ENCODE results near the gene SART3. TPM values are rescaled to one million over a fixed set of nuclear protein-coding genes. Genes with fewer than 3 reads are reported as not detected.
"Not testable (repeated sequence)": the region's sequence is repeated elsewhere in the genome, so short reads cannot be mapped to it uniquely, and the experiment has no call there.

SART3 gene
- total RNA-seq, 1 donor from 2014 or later: 63.6 TPM

DNA sequence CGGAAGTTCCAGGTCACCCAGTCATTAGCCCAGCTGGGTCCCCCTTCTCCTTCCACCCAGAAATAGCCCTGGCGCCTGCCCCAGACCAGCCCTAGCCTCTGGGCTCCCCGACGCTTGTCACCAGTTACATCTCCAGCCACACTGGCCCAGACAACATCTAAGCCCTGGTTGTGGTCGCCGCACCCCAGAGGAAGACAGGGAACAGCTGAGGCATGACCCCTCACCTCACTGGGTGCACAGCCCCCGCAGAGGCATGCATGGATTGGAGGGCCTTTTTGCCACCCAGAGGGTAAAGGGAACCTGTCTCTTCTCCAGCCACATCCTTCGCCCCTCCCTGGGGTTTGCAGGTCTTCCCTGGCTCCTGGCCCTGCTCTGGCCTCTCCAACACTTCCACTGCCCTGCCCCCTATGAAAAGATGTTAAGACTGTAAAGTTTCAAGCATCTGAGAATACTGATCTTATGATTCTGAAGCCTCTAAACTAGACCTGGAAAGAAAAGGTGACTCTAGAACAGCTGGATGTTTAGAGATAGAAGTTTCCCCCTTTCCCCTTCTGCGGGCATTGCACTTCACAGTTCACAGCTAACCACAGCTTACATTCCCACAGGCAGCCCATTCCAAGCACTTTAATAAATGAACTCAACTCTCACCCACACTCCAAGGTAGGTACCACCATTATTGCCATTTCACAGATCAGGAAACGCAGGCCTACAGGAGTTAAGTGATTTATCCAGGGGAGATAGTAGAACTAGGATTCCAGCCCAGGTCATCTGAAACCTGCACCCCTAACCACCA lies 22.2 kb upstream of the SART3 start:
- no peak for FAIRE-seq
- DNase-seq (ENCODE audit: low spot score in 2 of 2): no peak

DNA sequence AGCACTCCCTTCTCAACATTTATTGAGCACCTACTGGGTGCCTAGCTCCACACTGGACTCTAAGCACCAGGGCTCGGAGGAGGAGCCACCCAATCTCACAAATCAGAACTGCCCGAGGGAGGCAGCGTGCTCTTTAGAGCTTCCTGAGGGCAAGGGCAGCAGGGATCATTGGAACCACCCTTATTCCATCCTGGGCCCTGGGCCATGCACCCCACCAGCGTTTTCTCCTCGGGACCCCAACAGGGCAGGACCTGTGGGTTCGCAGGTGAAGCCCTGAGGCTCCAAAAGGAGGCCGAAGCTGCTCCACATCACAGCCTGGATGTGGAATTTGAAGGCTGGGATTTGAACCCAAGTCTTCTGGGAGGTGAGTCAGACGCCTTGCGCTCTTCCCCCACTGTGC lies 21.5 kb upstream of the SART3 start:
- no peak for FAIRE-seq
- DNase-seq (ENCODE audit: low spot score in 2 of 2): no peak

DNA sequence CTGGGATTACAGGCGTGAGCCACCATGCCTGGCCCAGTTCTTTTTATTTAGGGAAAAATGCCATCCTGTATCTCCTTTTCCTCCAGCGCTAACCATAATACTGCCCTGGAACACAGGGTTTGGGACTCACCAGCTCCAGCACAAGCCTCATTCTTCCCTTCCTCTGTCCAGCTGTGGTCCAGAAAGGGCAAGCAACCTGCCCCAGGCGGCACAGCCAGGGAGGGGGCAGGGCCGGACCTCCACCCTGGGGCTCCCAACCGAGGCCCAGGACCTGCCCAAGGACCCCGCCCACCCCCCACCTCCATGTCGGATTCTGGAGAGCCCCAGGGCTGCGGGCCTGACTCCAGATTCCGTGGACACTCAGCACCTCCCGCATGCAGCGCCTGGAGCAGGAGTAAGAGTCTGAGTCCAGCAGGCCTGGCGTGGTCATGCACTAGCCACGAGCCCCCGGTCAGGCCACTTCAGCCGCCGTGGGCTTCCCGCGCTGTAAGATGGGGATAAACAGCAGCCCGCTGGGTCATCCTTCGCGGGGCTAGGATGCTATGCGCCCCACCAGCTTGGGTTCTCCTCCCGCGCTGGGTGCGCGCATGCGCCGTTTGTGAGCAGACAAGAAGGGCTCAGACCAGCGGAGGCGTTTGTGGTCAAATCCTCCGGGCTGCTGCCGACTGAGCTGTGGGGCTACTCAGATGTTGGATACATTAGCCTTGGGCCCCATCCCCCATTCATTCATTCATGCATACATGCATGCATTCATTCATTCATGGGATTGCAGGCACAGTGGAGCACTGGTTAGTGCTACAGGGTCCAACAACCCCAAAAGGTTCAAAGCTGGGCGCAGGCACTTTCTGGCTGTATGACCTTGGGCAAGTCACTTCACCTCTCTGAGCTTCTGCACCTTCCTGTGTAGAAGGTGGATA lies 20.6 kb upstream of the SART3 start:
- FAIRE-seq (no peak), DNase-seq (ENCODE audit: low spot score in 2 of 2) (no peak)

DNA sequence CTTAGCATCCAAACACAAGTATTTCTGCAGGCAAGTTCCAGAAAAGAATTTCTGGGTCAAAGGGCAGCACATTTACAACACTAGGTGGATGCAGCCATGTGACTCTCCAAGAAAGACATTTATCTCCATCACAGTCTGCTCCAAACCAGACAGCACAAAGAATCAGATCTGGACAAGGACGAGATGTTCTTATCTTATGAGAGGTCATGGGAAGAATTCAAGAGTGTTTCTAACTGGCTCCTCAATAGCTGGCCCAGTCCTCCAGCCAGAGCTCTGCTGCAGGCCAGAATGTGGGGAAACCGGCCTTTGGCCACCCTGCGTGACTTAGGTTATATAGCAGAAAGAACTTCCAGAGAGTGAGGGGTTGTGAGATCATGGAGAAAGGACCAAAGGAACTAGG lies 19.6 kb upstream of the SART3 start:
- no peak for FAIRE-seq

DNA sequence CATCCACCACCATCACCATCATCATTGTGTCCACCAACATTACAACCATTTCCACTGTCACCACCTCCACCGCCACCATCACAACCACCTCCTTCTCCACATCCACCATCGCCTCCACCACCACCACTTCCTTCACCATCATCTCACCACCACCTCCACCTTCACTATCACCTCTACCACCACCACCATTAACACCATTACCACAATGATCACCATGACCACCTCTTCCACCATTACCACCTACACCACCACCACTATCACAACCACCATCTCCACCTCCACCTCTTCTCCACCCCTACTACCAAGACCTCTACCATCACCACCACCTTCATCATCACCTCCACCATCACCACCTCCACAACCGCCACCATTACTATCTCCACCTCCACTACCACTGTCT lies 17.8 kb upstream of the SART3 start:
- DNase-seq (ENCODE audit: low spot score in 2 of 2): no peak
- no peak for FAIRE-seq

More for the DNA sequence above, 19.6 kb upstream of the SART3 start:
- DNase-seq (ENCODE audit: low spot score in 2 of 2): no peak

DNA sequence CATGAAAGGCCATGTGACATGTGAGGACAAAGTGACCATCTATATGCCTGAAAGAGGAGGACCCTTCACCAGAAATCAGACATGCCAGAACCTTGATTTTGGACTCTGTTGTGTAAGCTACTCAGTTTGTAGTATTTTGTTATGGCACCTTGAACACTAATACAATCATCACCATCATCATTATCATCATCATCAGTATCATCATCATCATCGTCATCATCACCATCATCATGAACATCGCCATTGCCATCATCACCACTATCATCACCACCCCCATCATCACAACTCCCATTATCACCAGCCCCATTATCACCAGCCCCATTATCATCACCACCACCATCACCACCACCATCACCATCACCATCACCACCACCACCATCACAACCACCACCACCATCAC lies 17.3 kb upstream of the SART3 start:
- FAIRE-seq: no peak
- DNase-seq (ENCODE audit: low spot score in 2 of 2): no peak

DNA sequence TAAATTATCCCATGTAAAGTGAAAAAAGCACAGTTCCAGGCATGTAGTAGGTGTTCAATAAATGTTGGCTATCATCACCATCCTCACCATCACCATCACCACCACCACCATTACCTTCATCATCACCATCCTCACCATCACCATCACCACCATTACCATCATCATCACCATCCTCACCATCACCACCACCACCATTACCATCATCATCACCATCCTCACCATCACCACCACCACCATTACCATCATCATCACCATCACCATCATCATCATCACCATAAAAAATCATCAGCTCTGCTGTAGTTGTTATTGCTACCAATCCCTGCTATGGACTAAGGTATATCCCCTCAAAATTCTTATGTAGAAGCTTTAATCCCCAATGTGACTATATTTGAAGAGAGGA lies 16.5 kb upstream of the SART3 start:
- FAIRE-seq: no peak
- no peak for DNase-seq (ENCODE audit: low spot score in 2 of 2)

DNA sequence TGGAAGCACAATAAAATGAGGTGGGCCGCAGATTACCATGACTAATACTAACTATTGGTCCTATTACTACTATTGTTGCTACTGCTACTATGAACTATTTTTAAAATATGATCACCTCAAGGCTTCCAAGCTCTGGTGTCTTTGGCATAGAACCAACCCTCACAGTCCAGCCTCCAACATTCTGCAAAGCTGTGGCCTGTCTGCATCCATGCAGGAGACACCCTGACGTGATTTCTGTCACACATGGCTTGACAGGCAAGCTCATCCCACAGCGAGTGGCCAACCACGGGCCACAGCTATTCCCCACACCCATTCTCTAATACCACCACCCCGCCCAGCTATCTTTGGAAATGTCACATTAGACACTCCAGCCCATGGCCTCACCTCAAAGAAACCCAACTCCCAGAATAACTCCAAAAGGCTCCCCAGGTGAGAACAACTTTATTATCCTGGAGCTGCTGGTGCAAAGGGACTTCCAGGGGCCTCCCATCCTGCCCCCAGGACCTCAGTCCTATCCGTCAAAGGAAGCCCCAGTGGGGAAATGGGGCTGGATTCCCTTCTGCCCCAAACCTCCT lies 15.8 kb upstream of the SART3 start:
- no peak for FAIRE-seq
- no peak for DNase-seq (ENCODE audit: low spot score in 2 of 2)

DNA sequence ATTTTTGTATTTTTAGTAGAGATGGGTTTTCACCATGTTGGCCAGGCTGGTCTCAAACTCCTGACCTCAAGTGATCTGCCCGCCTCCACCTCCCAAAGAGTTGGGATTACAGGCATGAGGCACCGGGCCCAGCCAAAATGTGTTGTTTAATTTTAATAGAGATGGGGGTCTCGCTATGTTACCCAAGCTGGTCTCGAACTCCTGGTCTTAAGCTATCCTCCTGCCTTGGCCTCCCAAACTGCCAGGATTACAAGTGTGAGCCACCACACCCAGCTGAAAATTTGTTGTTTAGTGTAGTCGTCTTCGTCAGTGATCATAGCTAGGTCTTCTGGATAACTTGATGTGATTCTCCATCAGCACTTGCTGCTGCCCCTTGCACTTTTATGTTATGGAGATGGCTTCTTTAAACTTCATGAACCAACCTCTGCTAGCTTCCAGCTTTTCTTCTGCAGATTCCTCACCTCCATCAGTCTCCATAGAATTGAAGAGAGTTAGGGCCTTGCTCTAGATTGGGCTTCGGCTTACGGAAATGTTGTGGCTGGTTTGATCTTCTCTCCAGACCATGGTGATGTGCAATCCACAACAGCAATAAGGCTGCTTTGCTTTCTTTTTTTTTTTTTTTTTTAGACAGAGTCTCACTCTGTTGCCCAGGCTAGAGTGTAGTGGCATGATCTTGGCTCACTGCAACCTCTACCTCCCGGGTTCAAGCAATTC lies 14.4 kb upstream of the SART3 start:
- no peak for FAIRE-seq
- no peak for DNase-seq (ENCODE audit: low spot score in 2 of 2)

DNA sequence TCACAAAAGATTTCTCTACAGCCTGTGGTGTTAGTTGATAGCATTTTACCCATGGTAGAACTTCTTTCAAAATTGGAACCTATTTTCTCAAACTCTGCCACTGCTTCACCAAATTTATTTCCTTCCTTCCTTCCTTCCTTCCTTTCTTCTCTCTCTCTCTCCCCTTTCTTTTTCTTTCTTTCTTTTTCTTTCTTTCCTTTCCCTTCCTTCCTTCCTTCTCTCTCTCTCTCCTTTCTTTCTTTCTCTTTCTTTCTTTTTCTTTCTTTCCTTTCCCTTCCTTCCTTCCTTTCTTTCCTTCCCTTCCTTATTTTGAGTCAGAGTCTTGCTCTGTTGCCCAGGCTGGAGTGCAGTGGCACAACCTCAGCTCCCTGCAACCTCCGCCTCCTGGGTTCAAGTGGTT lies 13.3 kb upstream of the SART3 start:
- FAIRE-seq; DNase-seq (ENCODE audit: low spot score in 2 of 2): not testable (repeated sequence)

DNA sequence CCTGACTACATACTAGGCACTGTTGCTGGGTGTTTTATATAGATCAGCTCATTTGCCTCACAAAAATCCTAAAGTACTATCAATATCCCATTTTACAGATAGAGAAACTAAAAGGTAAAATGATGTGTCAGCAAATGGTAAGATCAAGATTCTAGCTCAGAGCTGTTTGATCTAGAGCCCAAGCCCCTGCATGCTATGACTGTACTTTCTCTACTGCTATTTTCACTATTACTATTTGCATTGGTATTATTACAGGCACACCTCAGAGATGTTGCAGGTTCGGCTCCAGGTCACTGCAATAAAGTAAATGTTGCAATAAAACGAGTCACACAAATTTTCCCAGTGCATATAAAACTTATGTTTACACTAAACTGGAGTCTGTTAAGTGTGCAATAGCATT lies 12.3 kb upstream of the SART3 start:
- DNase-seq (ENCODE audit: low spot score in 2 of 2): no peak
- no peak for FAIRE-seq

DNA sequence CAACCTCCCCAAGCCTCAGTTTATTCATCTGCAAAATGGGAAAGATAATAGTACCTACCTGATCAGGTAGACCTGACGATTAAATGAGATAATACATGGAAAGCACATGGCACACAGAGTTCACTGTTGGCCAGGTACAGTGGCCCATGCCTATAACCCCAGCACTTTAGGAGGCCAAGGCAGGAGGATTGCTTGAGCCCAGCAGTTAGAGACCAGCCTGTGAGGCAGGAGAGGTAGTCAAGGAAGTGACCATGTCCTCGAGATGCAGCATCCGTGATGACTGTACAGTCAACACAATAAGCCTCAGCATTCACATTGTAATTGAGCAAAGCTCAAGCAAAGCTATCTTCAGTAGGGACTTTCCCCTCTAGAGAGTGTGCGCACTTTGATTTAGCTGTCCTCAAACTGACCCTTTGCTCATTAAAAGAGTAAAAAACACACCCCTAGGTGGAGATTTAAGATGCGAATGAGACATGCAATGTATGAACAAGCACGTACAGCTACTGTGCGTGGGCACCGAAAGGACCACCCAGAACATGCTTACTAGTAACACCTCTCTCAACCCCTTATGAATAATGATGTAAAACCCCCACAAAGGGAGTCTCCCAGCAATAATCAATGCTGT lies 11.3 kb upstream of the SART3 start:
- DNase-seq (ENCODE audit: low spot score in 2 of 2): no peak
- no peak for FAIRE-seq

DNA sequence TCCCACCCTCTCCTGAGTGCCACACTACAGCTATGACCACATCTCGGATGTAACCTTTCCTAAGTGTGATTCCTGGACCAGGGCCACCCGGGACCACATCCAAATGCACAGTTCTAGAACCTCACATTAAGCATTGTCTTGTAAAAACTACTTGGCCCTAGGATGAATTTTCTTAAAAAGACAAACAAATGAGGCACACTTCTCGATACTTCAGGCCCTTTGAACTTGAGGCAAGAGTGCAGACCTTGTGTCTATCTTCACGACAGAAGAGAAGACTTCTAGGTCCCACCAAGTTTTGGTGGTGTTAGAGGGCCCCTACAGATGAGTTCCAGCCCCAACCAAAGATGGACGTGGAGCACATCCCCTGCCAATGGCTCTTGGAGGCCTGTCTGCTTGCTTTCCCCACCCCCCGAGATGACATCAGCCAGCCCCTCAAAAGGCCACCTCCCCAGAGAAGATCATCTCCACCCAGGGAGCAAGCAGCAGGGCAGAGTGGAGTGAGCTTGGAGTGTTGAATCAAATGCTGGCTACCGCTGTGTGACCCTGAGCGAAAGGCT lies 10.7 kb upstream of the SART3 start:
- FAIRE-seq: no peak
- no peak for DNase-seq (ENCODE audit: low spot score in 2 of 2)

DNA sequence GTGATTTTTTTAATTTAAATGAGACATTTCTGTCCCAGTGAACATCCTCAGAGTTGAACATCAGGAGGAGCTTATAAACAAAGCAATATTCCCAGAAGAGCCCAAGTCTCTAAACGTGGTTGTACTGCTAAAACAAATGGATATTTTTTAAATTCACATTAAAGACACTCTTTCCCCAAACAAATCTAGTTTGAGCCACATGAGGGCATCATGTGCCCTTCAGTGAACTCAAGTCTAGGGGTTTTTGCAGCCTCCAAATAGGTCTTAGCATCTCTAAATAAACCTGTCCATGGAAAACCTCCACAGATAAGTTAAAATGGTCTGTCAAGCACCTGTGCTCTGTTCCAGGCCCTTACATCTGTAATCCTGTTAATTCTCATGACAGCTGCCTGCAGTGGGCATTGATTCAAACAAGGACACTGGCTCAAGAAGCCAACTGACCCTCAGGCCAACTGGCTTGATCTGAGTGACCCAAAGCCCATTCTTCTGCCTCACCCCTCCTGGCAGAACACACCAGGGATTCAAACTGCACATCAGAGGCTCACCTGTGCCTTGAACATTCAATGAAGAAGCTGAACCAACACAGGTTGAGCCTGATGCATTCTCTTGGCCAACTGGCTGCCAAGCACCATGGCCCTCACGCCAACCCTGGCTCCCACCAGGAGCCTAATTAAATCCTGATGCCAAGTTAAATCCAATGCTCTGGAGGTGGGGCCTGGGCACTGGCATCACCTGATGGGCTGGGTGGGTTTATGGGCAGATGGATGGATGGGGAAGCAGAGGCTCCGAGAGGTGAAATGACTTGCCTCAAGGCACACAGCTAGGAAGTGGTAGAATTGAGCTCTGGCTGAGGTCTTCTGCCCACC lies 10.0 kb upstream of the SART3 start:
- FAIRE-seq (no peak), DNase-seq (ENCODE audit: low spot score in 2 of 2) (no peak)

DNA sequence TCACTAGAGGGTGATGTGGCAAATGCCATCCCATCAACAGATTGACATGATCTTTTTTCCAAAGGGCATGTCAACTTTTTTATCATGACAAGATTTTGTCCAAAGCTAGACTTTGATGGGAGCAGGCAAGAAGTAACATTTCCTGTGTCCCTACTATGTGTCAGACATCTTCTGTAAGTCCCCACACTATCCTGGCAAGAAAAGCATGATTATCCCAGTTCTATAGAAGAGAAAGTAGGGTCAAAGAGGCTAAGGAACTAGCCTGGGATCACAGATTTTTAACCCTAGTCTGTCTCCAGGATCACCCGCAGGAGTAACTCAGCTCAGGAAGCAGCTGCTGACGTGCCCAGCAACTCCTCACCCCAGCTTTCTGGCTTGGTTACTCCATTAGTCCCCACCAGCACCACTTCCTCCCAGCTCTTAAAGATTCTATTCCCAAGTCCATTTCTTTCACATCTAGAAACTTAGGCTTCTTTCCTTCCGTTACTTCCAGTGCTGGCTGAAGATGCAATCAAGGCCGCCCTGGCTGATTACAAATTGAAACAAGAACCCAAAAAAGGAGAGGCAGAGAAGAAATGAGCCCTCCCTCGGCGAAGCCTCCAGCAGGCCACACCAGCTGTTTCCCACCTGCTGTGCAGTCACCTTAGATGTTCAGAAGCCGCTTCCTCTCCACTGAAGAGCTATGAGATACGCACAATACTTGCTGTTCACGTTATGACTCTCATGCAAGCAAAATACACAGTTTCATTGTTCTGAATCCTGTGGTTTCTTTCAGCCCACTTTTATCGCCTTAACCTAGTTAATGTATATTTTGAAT lies 7.6 kb upstream of the SART3 start:
- FAIRE-seq (no peak), DNase-seq (ENCODE audit: low spot score in 2 of 2) (no peak)

DNA sequence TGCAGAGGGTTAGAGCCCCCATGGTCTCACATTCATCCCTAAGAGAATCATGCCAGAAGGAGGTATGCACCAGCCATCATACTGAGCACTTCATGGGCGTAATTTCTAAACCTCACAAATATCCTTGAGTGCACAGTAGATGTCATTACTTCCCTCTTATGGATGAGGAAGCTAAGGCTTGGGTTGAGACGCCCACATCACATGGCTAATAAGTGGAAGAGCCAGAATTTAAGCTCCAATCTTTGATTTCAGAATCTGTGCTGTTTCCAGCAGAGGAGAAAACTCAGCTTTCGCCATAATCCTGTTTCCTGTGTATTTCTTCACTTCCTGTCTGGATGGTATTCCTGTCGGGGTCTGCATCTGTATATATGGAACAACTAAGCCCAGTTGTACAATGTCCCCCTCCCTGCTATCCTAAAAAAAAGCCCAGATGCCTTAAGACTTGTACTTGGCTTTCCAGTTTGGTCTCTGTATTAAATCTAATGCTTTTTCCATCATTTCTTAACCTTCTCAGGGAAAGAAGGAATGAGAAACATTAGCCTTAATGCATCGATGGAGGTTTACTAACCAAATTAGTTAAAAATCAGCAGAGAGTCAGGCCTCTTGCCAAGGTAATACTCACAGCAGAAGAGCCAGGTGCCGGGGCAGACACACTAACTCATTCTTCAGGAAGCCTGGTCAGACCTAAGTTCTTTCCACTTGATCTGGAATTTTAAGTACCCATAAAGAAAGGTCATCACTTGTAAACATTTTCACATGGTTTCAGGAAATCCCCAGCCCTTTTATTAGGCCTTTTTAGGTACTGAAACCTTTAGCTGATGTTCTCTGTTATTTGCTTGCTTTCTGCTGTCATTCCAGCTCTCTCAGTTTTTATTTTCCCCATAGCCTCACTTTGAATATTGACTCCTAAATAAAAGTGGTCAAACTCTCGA lies 6.7 kb upstream of the SART3 start:
- DNase-seq (ENCODE audit: low spot score in 2 of 2) (no peak), FAIRE-seq (no peak)

DNA sequence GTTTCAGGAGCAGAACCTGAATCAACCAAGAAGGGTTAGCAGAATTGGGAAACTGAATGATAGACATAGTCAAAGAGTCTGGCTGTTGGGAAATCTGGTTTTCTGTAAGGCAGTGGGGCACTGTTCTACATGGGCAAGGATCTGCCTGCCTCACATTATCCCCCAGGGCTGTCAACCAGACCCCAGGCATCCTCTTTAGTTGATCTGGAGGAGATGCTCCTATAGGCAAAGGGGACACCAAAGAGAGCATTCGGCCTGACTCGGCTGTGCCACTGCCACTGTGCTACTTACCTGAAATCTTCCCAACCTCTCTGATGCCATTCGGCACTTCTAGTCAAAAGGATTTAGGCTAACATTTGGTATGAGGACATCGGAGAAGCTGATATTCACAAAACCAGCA lies 5.5 kb upstream of the SART3 start:
- FAIRE-seq (no peak), DNase-seq (ENCODE audit: low spot score in 2 of 2) (no peak)

Data from frontal cortex (tissue), 4 donors.